HepG2 (cell line): Measurements from ENCODE around the gene KCNMA1. TPM values are rescaled to one million over a fixed set of nuclear protein-coding genes. Genes with fewer than 3 reads are reported as not detected.

Experiments
- ATAC-seq: fragments of 200-7000 bp; cut with Tn5 transposase; 3 replicates; pipeline ENCODE4 v1.9.1; 2020; ENCODE audit warnings: mild to moderate bottlenecking, moderate library complexity
- BruUV-seq: library from RNA; stranded (reverse); fragments of 400-500 nt; replicated peaks from 2 replicates; lab custom pipeline; 2021; lab: Mats Ljungman, UMichigan
- CTCF ChIA-PET: fragments of 300-600 bp; formaldehyde crosslinking; extraction: SDS; loops from one replicate; lab custom pipeline; 2021; ENCODE audit warnings: low total read pairs, inconsistent platforms, low intra/inter-chr PET ratio; lab: Yijun Ruan, JAX
- POLR2A ChIA-PET: fragments of 350-600 bp; sonication (Branson Sonifier 250); formaldehyde crosslinking; loops from one replicate; lab custom pipeline; 2020; ENCODE audit warnings: antibody characterized with exemption, inconsistent platforms; lab: Yijun Ruan, JAX
- DNase-seq: peaks from one replicate; pipeline ENCODE4 v3.0.0-alpha.2; 2015; ENCODE audit warnings: low spot score
- FAIRE-seq: peaks from 3 replicates; lab custom pipeline; 2011; peaks lifted over from hg19 to GRCh38; lab: Jason Lieb, UNC
- H2AFZ ChIP-seq: one replicate; pipeline ENCODE4 v1.6.1; 2011; ENCODE audit warnings: low read length, inconsistent platforms
- H3K27ac ChIP-seq: fragments of 300-600 bp; 3 replicates; pipeline ENCODE4 v1.8.0; 2011; ENCODE audit warnings: mixed run types, mild to moderate bottlenecking, mixed read lengths, low read length, inconsistent platforms; ENCODE audit not compliant: insufficient read depth; ENCODE audit errors: extremely low read length
- H3K27me3 ChIP-seq, 2 experiments: fragments of 200-600 bp in 1 of 2; 2 replicates in 1 of 2; 3 replicates in 1 of 2; pipeline versions ENCODE4 v1.6.0 to v1.8.0; 2011; ENCODE audit warnings: low read length in 2 of 2, mild to moderate bottlenecking in 2 of 2, moderate library complexity in 2 of 2, inconsistent platforms in 1 of 2; ENCODE audit not compliant: insufficient read depth in 2 of 2, control insufficient read depth in 1 of 2
- H3K36me3 ChIP-seq, 2 experiments: fragments of 200-600 bp in 1 of 2; replicated peaks in 1 of 2; 2 replicates in 1 of 2; 3 replicates in 1 of 2; pipeline versions ENCODE4 v1.5.1 to v1.8.0; 2011; ENCODE audit warnings: low read length in 2 of 2, inconsistent platforms in 1 of 2; ENCODE audit not compliant: insufficient read depth in 2 of 2, control insufficient read depth in 1 of 2
- H3K4me1 ChIP-seq: 2 replicates; pipeline ENCODE4 v1.5.1; 2012; ENCODE audit warnings: low read length, inconsistent platforms; ENCODE audit not compliant: insufficient read depth
- H3K4me2 ChIP-seq: 2 replicates; pipeline ENCODE4 v1.6.0; 2011; ENCODE audit warnings: low read depth, low read length, inconsistent platforms
- H3K4me3 ChIP-seq, 3 experiments: fragments of 200-600 bp in 1 of 3; sonication (generic), shearing (Covaris generic) in 1 of 3; replicated peaks in 1 of 3; 2 replicates each; pipeline ENCODE4 v1.5.1; 2011 to 2016; ENCODE audit warnings: low read length in 3 of 3, inconsistent platforms in 2 of 3, low read depth in 2 of 3, mild to moderate bottlenecking in 2 of 3, control low read depth in 1 of 3, mixed read lengths in 1 of 3; ENCODE audit not compliant: insufficient read depth in 1 of 3
- H3K79me2 ChIP-seq: one replicate; pipeline ENCODE4 v1.6.1; 2011; ENCODE audit warnings: low read length, inconsistent platforms; ENCODE audit not compliant: insufficient read depth
- H3K9ac ChIP-seq: 2 replicates; pipeline ENCODE4 v1.6.0; 2011; ENCODE audit warnings: mild to moderate bottlenecking, low read depth, low read length, inconsistent platforms; ENCODE audit not compliant: insufficient read depth
- H3K9me3 ChIP-seq: 2 replicates; pipeline ENCODE4 v1.5.1; 2012; ENCODE audit warnings: mild to moderate bottlenecking, low read length
- H4K20me1 ChIP-seq: 2 replicates; pipeline ENCODE4 v1.6.0; 2011; ENCODE audit warnings: inconsistent platforms, mild to moderate bottlenecking, low read length, moderate library complexity; ENCODE audit not compliant: insufficient read depth
- ERF ChIP-seq: IDR thresholded peaks from 2 replicates; pipeline ENCODE4 v1.6.1; 2018; ENCODE audit warnings: missing biosample characterization, missing genetic modification reagents
- GMEB1 ChIP-seq: sonication (generic); formaldehyde crosslinking; IDR thresholded peaks from 2 replicates; pipeline ENCODE4 v1.5.1; 2020; ENCODE audit warnings: missing genetic modification reagents, mild to moderate bottlenecking, borderline replicate concordance
- ZNF670 ChIP-seq: sonication (generic); formaldehyde crosslinking; IDR thresholded peaks from 2 replicates; pipeline ENCODE4 v1.8.0; 2022; ENCODE audit warnings: mild to moderate bottlenecking, missing genetic modification reagents, borderline replicate concordance
- WGBS: methylation state at CpG from one replicate; pipeline ENCODE4 v1.1.6; 2017; ENCODE audit warnings: low lambda C conversion rate; 5-methylcytosine and 5-hydroxymethylcytosine counted together
- in situ Hi-C: cut with HindIII; loops from 2 replicates; pipeline ENCODE4 v1.10.0; 2017; ENCODE audit warnings: low pct_unique_long_range_greater_than_20kb; ENCODE audit not compliant: extremely low pct_ligation_motif_present
- intact Hi-C: fragments of 100-400 bp; cut with micrococcal nuclease; formaldehyde crosslinking; loops from one replicate; pipeline ENCODE4 v1.10.0; 2022; ENCODE audit not compliant: unreplicated experiment
- polyA plus RNA-seq, 8 experiments: library from polyadenylated mRNA; depleted of rRNA in 3 of 8; stranded (reverse) in 7 of 8; unstranded in 1 of 8; fragments of >200 nt; fragmentation: Illumina TruSeq in 4 of 8; extraction: Trizol in 4 of 8; gene quantifications; 2 replicates each; pipeline versions ENCODE4 v1.2.1 to v1.2.3, GENCODE V29; 2011 to 2016; ENCODE audit warnings: low read depth in 4 of 8, missing spikeins in 1 of 8, mixed read lengths in 1 of 8; ENCODE audit not compliant: insufficient read depth in 1 of 8
- total RNA-seq, 5 experiments: library from RNA; depleted of rRNA; stranded (reverse); fragments of >200 nt; fragmentation: Illumina TruSeq; extraction: Trizol; gene quantifications; 2 replicates each; pipeline ENCODE4 v1.2.3, GENCODE V29; 2016; ENCODE audit warnings: low read depth in 1 of 5
- TF ChIP-seq, protein P1 (sequence below): sonication (generic); formaldehyde crosslinking; IDR thresholded peaks from 2 replicates; pipeline ENCODE4 v1.4.0; 2020; ENCODE audit warnings: missing genetic modification reagents, low read depth, mild to moderate bottlenecking, borderline replicate concordance
- TF ChIP-seq, protein P2 (sequence below): IDR thresholded peaks from 2 replicates; pipeline ENCODE4 v1.4.0; 2020; ENCODE audit warnings: mild to moderate bottlenecking, missing genetic modification reagents

KCNMA1 gene
- total and polyA plus RNA-seq, 2 of the 13 experiments (the other 11 are each of a cell fraction or from before 2014, with no cell fraction given) = 0.02 TPM; not detected in 1

- no peak for ATAC-seq
- Histone ChIP-seq H4K20me1 (no peaks in the 10 kb centered on the region), H3K9me3 (no peaks in the 10 kb centered on the region), H3K36me3 (no peaks in the 10 kb centered on the region), H3K9ac (no peak overlapping the region)
- intact Hi-C loops = no loop called here
- POLR2A ChIA-PET = no interaction called here
- CTCF ChIA-PET = no interaction called here
- TF ChIP-seq ZNF670 (CRISPR knock-in tag) (no peak), ERF (no peak), GMEB1 (CRISPR knock-in tag) (no peak)
- TF ChIP-seq, protein P1, sequence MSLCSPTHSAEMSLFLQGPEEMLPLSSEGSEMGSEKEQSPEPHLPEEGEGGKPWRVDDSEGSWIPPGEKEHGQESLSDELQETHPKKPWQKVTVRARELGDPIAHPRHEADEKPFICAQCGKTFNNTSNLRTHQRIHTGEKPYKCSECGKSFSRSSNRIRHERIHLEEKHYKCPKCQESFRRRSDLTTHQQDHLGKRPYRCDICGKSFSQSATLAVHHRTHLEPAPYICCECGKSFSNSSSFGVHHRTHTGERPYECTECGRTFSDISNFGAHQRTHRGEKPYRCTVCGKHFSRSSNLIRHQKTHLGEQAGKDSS = no peak
- TF ChIP-seq, protein P2, sequence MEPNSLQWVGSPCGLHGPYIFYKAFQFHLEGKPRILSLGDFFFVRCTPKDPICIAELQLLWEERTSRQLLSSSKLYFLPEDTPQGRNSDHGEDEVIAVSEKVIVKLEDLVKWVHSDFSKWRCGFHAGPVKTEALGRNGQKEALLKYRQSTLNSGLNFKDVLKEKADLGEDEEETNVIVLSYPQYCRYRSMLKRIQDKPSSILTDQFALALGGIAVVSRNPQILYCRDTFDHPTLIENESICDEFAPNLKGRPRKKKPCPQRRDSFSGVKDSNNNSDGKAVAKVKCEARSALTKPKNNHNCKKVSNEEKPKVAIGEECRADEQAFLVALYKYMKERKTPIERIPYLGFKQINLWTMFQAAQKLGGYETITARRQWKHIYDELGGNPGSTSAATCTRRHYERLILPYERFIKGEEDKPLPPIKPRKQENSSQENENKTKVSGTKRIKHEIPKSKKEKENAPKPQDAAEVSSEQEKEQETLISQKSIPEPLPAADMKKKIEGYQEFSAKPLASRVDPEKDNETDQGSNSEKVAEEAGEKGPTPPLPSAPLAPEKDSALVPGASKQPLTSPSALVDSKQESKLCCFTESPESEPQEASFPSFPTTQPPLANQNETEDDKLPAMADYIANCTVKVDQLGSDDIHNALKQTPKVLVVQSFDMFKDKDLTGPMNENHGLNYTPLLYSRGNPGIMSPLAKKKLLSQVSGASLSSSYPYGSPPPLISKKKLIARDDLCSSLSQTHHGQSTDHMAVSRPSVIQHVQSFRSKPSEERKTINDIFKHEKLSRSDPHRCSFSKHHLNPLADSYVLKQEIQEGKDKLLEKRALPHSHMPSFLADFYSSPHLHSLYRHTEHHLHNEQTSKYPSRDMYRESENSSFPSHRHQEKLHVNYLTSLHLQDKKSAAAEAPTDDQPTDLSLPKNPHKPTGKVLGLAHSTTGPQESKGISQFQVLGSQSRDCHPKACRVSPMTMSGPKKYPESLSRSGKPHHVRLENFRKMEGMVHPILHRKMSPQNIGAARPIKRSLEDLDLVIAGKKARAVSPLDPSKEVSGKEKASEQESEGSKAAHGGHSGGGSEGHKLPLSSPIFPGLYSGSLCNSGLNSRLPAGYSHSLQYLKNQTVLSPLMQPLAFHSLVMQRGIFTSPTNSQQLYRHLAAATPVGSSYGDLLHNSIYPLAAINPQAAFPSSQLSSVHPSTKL (CRISPR knock-in tag) = no peak
- TF ChIP-seq, all 625 proteins: peak for 0
- DNase-seq = no peak
- Histone ChIP-seq H3K27ac (no peak overlapping the region), H3K79me2 (no peaks in the 10 kb centered on the region), H3K4me1 (no peaks in the 10 kb centered on the region), H3K4me3 (no peak overlapping the region), H3K27me3 (peaks cover 0 to 5% of the 10 kb centered on the region in 2 experiments; a peak in 1 of 5 replicates), H2AFZ (no peak overlapping the region), H3K4me2 (no peak overlapping the region)
- in situ Hi-C loops = no loop called here
- WGBS = 6% methylated on average over 5 of the region's 7 CpGs
- FAIRE-seq = no peak
- no TSS peak for BruUV-seq
Measured at GRCh38 chr10:77077316-77077945, 560.2 kb downstream of the KCNMA1 start.
